OCI-LY7 (cell line): Measurements from ENCODE around the gene EPB41L1.

Source experiments
- CTCF ChIP-seq: fragments of 200-600 bp; sonication (generic); conservative IDR thresholded peaks from 2 replicates; pipeline ENCODE4 v1.5.1; 2014; ENCODE audit warnings: mild to moderate bottlenecking, antibody characterized with exemption, low read length, moderate library complexity, mixed read lengths
- EZH2phosphoT487 ChIP-seq: fragments of 200-600 bp; sonication (generic); IDR thresholded peaks from 2 replicates; pipeline ENCODE4 v1.6.1; 2018; ENCODE audit warnings: low read depth, borderline replicate concordance, mild to moderate bottlenecking, mixed run types, antibody characterized with exemption, low read length, moderate library complexity, mixed read lengths

- TF ChIP-seq CTCF (peak; percentile 76), EZH2phosphoT487 (no peak)
Observed at GRCh38 chr20:36273414-36274180, 119.1 kb downstream of the EPB41L1 start.
